SKM-1 (cell line): ENCODE measurements around the gene THAP8.
"Not testable (repeated sequence)": the region's sequence is repeated elsewhere in the genome, so short reads cannot be mapped to it uniquely, and the experiment has no call there.

Source experiments
- DNase-seq: peaks from one replicate; lab custom pipeline; 2025; ENCODE audit not compliant: unreplicated experiment; lab: John Stamatoyannopoulos, UW

THAP8 gene

DNA sequence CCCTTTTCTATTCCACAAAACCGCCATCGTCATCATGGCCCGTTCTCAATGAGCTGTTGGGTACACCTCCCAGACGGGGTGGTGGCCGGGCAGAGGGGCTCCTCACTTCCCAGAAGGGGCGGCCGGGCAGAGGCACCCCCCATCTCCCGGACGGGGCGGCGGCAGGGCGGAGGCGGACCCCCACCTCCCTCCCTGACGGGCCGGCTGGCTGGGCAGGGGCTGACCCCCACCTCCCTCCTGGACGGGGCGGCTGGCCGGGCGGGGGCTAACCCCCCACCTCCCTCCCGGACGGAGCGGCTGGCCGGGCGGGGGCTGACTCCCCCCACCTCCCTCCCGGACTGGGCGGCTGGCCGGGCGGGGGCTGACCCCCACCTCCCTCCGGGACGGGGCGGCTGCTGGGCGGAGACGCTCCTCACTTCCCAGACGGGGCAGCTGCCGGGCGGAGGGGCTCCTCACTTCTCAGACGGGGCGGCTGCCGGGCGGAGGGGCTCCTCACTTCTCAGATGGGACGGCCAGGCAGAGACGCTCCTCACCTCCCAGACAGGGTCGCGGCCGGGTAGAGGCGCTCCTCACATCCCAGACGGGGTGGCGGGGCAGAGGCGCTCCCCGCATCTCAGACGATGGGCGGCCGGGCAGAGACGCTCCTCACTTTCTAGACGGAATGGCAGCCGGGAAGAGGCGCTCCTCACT lies 14.9 kb upstream of the THAP8 start:
- DNase-seq = not testable (repeated sequence)

DNA sequence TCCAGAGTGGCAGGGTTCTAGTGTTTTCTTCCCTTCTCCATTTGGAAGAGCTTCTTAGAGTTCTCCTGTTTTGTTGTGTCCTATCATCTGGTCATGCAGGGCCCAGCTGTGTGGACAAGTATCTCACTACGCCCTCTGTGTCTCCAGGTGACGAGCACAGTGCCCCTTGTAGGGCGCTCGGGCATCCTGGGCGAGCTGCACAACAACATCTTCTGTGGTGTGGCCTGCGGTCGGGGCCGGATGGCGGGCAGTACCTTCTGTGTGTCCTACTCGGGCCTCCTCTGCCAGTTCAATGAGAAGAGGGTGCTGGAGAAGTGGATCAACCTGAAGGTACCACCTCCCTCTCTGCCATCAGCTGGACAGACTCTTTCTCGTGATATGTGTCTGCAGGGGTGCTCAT lies 13.6 kb upstream of the THAP8 start:
- no peak for DNase-seq

DNA sequence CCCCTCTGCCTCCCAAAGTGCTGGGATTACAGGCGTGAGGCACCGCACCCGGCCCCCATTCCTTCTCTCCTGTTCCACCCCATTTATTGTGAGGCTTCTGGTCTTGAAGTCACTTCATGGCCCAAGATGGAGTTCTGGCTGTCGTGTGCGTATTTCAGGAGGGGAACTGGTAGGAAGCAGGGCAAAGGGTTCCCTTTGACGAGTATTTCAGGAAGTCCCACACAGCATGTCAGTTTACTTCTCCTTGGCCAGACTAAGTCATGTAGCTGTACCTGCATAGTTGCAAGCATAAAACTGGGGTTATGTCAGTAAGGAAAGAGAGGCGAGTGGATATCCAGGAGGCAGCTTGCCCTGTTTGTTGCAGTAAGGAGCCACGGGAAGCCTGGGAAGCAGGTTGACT lies 10.7 kb upstream of the THAP8 start:
- no peak for DNase-seq

DNA sequence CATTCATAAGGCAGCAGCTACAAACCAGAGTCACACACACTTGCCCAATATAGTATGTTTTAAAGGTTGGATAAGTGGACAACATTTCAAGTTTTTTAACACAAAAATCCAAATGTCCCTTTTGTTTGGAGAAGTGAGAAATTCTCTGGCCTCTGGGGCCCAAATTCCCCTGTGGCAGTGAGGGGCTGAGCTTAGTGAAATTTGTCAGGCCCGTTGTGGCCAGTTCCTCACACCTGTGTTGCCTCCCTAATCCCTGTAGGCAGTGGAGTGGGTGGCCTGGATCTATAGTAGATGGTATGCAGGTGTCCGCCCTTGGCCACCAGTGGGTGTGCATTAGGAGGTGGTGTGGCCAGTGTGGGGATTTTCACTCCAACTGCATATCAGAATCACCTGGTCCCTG lies 7.3 kb upstream of the THAP8 start:
- no peak for DNase-seq

DNA sequence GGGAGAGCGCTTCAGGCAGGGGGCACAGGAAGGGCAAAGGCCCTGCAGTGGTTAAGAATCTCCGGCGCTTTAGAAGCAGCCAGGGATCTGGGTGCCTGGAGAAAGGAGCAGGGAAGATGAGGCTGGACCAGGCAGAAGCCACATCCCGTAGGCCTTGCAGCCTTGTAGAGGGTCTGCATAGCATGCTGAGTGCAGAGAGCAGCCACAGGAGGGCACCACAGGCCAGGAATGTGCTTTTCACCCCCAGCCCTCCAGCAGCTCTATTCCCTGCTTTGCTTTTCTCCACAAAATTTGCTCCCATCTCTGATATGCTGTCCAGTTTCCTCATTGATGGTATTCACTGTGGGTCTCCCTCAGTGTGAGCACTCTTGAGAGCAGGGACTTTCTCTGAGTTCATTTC lies 6.3 kb upstream of the THAP8 start:
- no peak for DNase-seq

DNA sequence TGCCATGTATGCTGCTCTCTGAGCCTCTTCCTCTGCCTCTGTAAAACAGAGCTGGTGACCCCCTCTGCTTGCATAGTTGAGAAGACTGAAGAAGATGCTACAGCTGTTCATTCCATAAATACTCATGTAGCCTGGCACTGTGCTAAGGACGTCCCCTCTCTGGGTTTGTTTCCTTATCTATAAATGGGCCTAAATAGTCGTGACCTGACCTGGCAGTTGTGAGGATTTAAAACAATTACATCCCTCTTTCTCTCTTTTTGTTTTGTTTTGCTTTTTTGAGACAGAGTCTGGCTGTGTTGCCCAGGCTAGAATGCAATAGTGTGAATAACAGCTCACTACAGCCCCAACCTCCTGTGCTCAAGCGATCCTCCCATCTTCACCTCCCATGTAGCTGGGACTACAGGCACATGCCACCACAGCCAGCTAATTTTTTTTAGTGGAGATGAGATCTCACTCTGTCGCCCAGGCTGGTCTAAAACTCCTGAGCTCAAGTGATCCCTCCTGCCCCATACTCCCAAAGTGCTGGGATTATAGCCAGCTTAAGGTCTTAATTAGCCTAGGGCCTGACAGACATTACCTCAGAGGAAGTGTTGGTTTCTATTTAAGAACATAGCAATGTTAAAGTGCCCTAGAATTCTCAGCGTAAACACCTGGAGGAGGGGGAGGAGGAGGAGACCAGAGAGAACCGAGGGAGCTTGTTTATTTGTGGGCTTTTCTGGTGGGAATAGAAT lies 5.3 kb upstream of the THAP8 start:
- no peak for DNase-seq

DNA sequence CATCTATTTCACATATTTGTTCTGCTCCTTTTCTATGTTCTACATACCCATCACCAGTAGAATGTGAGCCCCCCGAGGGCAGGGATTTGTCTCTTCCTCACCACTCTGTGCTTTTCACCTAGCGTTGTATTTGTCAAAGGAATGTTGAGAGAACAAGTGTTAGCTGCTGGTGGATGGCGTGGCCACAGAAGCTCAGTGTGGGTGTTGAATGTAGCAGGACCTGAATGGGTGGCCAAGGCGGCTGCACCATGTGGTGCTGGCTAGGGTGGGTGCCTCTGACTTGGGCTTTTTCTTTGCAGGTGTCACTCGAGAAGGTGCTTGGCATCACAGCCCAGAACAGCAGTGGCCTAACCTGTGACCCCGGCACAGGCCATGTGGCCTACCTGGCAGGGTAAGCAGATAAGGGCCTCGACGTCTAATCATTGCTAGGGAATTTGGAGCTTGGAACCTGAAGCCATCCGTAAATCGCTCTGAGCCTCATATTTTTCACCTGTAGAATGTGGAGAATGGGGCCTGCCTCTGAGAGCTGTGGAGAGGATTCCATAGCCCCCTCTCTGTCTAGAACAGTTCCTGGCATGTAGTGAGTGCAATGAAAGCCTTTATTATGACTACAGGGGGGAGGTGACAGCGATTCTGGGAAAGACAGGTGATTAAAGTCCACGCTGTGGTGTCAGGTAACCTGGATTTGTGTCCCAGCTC lies 4.5 kb upstream of the THAP8 start:
- DNase-seq = no peak

DNA sequence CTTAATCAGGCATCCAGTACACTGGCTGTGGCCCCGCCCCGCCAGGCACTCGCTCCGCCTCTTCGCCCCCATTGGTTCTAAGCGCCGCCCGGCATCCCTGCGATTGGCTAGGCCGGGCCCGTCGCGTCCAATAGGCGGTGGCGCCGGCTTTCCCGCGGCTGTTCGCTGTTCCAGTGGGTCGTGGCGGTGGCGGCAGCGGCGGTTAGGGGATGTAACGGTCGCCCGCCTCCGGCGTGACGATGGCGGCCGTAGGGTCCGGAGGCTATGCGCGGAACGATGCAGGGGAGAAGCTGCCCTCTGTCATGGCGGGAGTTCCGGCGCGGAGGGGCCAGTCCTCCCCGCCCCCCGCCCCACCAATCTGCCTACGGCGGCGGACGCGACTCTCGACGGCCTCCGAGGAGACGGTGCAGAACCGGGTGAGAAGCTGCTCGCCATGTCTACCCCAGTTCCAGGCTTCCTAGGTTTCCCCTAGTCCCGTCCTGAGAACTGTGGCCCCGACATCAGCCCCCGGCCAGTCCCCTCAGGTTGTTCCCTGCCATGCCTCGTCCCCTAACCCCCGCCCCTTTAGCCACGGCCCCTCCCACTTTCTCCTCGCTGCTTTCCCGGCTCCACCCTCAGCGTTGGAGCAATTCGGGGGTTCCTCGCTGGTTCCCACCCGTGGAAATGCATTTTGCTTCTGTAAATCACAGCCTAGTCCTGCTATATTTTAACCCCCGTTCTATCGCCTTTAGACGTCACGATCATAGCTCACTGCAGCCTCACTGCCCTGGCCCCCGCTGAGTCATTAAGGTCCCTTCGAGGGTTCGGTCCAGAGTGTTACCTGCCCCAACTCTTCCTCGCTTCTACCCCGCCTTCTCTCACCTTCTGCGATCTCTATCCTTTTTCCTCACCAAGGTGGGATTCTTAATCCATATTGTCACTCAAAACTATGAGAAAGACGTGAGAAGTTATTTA lies 925 bp upstream of the THAP8 start, which contains the start of gene WDR62:
Gene WDR62, plus strand, starts transcription at position 165 of the 954 bp plus-strand sequence. Its CDS starts 75 bp downstream, at position 240.
- peak; percentile 86 for DNase-seq

DNA sequence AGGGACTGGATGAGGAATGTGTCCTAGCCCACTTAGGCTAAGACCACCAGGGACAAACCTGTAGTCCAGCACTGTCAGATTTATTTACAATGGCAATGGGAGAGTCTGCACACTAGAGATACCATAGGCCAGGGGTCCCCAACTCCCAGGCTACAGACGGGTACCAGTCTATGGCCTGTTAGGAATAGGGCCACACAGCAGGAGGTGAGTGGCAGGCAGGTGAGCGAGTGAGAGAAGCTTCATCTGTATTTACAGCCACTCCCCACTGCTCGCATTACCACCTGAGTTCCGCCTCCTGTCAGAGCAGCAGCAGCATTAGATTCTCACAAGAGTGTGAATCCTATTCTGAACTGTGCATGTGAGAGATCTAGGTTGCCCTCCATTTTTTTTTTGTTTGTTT lies 2.4 kb downstream of the THAP8 start:
- DNase-seq = no peak

DNA sequence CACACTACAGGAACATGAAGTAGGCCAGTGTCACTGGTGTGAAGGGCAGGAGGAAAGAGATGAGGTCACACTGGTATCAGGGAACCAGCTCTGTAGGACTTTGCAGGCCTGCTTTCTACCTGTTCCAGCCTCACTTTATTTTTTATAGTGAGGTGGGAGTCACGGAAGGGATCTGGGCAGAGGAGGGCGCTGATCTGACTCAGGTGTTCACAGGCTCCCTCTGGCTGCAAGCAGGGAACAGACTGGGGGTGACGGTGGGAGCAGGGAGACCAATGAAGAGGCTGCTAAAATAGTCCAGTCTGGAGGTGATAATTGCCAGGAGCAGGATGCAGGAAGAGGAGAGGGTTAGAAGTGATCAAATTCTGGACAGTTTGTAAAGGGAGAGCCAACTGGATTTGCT lies 2.8 kb downstream of the THAP8 start:
- no peak for DNase-seq

DNA sequence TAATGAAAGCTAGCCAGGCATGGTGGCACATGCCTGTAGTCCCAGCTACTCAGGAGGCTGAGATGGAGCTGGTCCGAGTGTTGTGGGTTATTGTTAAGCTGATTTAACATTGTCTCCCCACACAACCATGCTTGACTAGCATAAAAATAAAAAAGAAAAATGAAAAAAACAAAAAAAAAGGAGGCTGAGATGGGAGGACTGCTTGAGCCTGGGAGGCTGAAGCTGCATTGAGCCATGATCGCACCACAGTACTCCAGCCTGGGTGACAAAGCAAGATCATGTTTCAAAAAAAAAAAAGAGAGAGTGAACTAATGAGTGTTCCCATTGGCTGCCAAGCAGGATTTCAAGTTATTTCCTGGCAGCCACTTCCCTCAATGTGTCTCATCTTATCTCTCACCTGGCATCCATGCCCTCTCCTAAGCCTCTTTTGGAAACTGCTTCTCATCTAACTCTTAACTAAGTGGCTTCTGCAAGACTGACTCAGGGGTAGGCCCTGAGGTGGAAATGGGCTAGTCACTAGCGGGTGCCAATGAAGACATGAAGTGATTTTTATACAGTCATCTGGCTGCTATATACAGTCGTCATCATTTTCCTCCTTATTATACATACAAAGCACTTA lies 4.9 kb downstream of the THAP8 start:
- no peak for DNase-seq

DNA sequence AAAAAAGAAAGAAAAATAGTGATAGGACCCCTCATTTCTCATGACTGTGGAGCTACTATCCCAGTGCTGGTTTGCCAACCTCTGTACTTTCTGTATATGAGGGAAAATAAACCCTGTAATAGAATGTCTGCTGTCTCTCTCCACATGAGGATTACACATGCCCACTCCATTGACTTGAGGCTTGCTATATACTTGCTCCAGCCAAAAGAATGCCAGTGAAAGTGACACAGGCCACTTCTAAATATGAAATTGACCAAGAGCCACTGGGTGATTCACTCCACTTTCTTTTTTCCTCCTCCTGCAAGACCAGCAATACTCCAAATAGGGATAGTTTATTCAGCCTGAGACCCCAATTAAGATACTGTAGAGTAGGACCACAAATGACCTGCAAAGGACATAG lies 6.2 kb downstream of the THAP8 start:
- DNase-seq = no peak

DNA sequence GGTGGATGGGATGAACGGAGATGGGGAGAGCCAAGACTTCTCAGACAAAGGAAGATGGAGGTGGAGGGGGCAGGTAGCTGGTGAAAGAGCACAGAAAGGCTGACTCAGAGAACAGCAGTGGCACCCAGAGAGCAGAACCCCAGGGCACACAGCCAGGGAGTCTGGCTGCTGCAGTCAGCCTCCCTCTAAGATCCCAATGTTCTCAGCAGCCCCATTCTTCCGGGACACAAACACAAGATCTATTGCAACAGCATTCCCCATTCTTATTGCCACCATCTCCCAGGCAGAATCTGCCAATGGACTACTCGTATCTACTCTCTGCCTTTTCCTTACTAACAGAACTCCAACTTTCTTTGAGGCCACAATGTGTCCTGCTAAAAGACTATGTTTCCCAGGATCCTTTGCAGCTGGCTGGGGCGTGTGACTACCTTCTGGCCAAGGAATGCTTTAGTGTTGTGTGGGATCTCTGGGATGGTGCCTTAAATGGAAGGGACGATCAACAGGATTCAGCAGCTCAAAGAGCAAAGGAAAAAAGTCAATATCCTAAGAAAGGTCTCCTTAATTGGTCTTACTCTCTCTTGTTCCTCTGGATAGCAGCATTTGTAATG lies 7.5 kb downstream of the THAP8 start:
- DNase-seq = no peak

DNA sequence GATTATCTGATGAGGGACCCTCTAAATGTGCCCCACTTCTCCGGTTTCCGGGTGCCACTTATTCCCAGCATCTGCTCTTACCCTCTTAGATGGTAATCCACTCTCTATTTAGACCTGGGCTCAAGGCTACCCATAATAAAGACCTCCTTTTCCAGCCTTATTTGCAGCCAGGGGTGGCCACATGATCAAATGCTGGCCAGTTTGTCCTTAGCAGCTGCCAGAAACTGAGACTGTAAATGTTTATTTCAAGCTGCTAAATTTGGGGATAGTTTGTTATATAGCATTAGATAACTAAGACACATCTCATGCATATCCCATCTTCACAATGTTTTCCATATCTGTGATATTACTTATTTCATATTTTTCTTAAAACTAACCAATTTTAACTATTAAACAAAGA lies 10.1 kb downstream of the THAP8 start:
- DNase-seq = no peak

DNA sequence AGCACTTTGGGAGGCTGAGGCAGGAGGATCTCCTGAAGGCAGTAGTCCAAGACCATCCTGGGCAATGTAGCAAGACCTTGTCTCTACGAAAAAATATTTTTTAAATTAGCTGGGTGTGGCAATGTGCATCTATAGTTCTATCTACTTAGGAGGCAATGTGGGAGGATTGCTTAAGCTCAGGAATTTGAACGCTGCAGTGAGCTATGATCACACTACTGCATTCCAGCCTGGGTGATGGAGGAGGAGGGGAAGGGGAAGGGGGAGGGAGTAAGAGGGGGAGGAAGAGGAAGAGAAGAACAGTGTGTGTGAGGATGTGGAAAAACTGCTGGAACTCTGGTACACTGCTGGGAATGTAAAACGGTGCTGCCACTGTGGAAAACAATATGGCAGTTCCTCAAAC lies 12.3 kb downstream of the THAP8 start:
- DNase-seq = no peak

DNA sequence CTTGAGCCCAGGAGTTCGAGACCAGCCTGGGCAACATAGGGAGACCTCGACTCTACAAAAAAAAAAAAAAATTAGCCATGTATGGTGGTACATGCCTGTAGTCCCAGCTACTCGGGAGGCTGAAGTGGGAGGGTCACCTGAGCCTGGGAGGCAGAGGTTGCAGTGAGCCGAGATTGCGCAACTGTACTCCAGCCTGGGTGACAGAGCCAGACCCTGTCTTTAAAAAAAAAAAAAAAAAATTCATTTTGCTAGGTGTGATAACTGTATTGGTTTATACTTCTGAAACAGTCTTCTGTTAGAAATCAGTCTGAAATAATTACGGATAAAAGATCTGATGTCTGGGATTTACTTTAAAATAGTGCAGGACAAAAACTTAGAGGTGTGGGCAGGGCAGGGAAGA lies 13.0 kb downstream of the THAP8 start:
- not testable (repeated sequence) for DNase-seq

DNA sequence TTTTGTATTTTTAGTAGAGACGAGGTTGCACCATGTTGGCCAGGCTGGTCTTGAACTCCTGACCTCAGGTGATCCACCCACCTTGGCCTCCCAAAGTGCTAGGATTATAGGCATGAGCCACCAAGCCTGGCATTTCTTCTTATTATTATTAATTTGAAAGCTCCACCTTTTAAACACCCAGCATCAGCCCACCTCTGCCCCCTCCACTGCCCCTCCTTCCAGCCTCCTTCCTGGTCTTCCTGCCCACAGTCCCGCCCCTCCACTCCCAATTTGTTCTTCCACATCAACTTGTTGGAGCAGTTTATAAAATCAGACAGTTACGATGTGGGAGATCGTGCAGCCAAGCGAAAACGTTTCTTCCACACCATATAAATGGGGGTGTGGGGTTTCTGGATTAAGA lies 13.6 kb downstream of the THAP8 start:
- DNase-seq = no peak

DNA sequence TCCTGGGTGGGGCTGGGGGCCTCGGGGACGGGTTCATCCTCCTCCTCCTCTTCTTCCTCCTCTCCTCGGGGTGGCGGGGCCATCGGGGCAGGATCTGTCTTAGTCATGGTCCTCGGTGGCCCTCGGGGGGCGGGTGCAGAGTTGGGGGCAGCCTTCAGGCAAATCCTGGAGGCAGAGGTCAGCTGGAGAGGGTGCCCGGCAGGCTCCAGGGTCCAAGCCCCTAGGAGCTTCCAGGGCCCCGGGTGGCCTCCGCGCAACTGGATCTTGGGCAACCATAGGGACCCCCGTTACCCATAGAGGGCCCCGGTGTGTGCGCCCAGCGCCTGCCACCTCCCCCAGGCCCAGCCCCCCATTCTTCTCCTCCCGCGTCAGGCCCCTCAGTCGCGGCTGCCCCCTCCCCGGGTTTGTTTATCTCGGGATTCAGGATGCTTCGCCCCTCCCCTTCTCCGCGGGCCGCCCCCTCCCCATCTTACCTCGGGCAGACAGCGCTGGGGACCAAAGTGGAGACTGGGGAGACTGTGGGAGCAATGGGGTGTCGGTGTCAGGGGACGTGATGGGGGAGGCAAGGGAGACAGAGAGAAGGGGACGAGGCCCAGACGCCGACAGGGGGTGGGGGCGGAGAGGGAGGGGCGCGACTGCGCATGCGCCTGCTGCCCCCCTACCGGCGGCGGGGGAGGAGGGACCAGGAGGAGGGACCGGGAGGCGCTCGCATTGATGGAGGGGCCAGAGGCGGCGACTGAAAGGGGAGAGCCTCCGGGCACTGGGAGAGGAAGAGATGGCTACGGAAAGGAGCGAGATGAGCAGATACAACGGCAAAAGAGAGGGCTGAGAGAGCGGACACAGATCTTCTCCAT lies 21.6 kb downstream of the THAP8 start, which contains the start of gene CLIP3:
Gene CLIP3, minus strand, starts transcription at position 623 of the 854 bp plus-strand sequence. Its CDS starts 516 bp downstream, at position 107.
- no peak for DNase-seq

DNA sequence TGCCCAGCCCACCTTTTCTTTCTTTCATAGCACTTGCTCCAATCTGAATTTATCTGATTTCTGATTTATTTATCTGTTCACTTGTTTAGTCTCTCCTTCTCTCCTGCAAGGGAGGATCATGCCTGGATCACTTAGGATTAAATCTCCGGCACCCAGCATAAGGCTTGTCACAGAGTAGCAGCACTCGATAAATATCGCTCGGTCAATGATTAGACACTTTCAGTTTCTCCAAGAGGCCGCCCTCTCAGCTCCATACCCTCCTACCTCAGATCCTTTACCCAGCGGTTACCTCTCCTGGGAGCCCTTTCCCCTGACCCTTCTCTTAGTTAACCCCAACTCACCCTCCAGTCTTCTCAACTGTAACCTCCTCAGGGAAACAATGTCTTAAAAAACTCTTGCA lies 22.8 kb downstream of the THAP8 start:
- DNase-seq = no peak
